ENCODE measurements around the gene COL15A1.

COL15A1 gene

DNA sequence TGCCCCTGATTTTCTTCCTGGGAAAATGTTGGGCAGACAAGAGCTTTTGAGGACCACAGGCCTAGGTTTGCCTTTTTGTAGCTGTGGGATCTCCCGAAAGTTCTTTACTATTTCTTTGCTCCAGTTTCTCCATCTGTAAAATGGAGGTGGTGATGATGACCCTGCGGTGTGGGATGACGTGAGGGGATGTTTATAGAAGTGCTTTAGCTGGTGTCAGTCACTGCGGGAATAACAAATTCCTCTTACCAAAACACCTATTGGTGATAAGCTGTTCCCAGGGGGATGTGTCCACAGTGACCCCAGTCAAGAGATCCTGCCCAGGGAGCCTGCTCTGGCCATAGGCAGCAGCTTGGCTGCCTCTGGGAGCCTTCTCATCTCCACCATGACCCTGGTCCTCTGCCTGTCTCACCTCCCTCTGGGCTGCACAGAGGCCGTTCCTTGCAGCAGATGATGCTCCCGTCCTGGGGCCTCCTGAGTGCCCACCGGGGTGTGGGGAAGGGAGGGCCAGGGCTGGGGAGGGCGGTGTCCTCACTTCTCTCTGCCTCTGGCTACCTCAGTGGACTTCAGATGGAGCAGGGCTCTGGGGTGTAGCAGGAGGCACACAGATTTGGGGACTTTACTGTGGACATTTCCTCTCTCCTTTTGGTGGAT lies 77.2 kb downstream of the COL15A1 start:
- DNase-seq (ENCODE audit: low read depth) = no peak
- no peak overlapping the region for H3K4me3 ChIP-seq (ENCODE audit: low read depth, low read length)
- TF ChIP-seq, protein P1, sequence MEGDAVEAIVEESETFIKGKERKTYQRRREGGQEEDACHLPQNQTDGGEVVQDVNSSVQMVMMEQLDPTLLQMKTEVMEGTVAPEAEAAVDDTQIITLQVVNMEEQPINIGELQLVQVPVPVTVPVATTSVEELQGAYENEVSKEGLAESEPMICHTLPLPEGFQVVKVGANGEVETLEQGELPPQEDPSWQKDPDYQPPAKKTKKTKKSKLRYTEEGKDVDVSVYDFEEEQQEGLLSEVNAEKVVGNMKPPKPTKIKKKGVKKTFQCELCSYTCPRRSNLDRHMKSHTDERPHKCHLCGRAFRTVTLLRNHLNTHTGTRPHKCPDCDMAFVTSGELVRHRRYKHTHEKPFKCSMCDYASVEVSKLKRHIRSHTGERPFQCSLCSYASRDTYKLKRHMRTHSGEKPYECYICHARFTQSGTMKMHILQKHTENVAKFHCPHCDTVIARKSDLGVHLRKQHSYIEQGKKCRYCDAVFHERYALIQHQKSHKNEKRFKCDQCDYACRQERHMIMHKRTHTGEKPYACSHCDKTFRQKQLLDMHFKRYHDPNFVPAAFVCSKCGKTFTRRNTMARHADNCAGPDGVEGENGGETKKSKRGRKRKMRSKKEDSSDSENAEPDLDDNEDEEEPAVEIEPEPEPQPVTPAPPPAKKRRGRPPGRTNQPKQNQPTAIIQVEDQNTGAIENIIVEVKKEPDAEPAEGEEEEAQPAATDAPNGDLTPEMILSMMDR (IDR thresholded peaks at IDR 0.05; ENCODE audit: low read depth, low read length, missing control alignments) = no peak

DNA sequence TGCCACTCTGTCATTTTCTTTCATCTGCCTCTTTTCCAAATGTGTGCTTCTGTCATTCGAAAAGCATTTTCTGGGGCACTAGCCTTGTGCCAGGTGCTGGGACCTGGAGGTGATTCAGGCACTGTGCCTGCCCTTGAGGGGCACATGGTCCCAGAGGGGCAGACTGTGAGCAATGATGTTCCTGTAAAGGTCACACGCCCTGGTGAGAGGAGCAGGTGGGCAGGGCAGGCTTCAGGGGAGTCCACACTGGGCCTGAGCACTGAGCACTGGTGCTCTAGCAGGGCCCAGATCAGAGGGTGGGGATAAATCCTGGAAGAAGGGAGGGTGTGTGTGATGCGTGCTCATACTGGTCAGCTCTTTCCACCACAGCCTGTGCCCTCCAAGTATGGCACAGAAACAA lies 77.8 kb downstream of the COL15A1 start:
- TF ChIP-seq, protein P1 (IDR thresholded peaks at IDR 0.05; ENCODE audit: low read depth, low read length, missing control alignments) = no peak
- no peak overlapping the region for H3K4me3 ChIP-seq (ENCODE audit: low read depth, low read length)
- DNase-seq (ENCODE audit: low read depth) = no peak

DNA sequence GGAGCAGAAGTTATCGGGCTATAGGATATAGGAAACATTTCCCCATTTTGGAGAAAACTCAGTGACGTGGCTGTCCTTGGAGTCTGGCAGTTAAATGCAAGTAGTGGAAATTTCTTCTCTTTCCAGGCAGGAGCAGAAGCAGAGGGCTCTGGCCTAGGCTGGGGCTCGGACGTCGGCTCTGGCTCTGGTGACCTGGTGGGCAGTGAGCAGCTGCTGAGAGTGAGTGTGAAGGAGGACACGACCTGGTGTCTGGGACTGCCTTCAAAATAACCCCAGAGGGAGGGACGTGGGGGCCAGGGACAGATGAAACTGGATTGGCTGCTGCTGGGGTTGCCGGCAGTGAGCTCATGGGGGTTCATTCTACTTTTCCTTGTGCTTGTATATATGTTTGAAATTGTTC lies 79.5 kb downstream of the COL15A1 start:
- no peak for DNase-seq (ENCODE audit: low read depth)
- TF ChIP-seq, protein P1 (IDR thresholded peaks at IDR 0.05; ENCODE audit: low read depth, low read length, missing control alignments) = no peak
- no peak overlapping the region for H3K4me3 ChIP-seq (ENCODE audit: low read depth, low read length)

DNA sequence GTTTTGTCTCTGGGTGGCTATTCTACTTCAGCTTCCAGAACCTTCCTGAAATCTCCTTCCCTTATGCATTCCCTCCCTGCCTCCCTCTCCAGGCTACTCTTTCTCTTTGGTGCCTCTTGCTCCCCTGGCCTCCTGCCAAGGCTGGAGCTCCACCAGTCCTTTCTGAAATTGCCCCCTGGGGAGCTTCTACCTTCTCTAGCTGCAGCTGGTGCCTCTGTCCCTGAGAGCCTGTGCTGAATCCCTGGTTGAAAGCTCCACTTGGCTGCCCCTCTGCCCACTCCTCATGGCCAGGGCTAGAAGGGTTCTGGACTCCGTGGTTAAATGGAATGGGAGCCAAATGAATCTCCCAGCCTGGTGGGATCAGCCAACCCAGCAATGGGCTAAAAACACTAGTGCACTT lies 80.1 kb downstream of the COL15A1 start:
- no peak for DNase-seq (ENCODE audit: low read depth)
- TF ChIP-seq, protein P1 (IDR thresholded peaks at IDR 0.05; ENCODE audit: low read depth, low read length, missing control alignments) = no peak
- no peak overlapping the region for H3K4me3 ChIP-seq (ENCODE audit: low read depth, low read length)

DNA sequence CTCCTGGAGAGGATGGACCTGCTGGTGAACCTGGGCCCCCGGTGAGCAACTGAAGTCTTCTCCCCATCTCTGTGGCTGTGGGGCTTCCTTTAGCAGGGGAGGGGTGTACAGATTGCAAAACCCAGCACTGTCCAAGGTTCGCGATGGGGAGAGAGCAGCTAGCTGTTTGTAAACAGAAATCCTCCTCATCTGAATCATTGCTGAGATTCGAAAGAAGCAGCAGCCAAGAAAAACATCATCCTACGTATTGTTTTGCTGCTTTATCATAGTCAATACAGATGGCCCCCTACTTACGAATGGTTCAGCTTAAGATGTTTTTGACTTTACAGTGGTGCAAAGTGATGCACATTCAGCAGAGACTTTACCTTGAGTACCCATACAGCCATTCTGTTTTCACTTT lies 81.3 kb downstream of the COL15A1 start:
- TF ChIP-seq, protein P1 (IDR thresholded peaks at IDR 0.05; ENCODE audit: low read depth, low read length, missing control alignments) = no peak
- DNase-seq (ENCODE audit: low read depth) = no peak
- no peak overlapping the region for H3K4me3 ChIP-seq (ENCODE audit: low read depth, low read length)

DNA sequence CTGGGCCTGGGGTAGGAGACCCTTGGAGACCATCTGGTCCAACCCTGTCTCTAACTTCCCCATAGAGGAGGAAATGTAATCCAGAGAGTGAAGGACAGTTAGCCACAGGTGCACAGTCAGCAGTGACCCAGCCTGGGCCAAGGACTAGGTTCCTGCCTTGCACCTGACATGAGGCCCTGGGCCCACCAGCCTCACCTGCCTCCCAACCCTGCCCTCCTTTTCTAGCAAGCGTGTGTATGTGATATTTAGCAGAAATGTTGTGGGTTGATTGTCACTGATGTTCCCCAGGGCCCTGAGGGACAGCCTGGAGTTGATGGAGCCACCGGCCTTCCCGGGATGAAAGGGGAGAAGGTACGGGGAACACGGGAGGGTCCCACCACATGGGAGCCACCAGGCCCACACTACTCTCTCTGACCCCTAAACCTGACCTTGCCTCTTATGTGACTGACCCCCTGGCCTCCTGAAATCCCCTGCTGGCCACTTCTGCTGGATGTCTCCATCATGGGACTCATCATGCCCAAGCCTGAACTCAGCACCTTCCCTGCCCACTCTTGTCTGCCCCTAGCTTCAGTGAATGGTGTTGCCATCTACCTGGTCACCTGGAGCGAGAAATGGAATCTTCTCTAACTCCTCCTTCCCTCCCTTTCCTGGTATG lies 82.0 kb downstream of the COL15A1 start:
- no peak overlapping the region for H3K4me3 ChIP-seq (ENCODE audit: low read depth, low read length)
- DNase-seq (ENCODE audit: low read depth) = no peak
- TF ChIP-seq, protein P1 (IDR thresholded peaks at IDR 0.05; ENCODE audit: low read depth, low read length, missing control alignments) = peak; percentile 27

Measured in GM12864 (cell line).